22Rv1 (cell line): ENCODE data around the gene SIRPG.

ENCODE experiments used
- CTCF ChIP-seq: fragments of 450-650 bp; IDR thresholded peaks from 2 replicates; pipeline ENCODE4 v1.5.1; 2017; ENCODE audit warnings: mild to moderate bottlenecking
- ZFX ChIP-seq: fragments of 450-650 bp; IDR thresholded peaks from 2 replicates; pipeline ENCODE4 v1.6.1; 2017; ENCODE audit warnings: antibody characterized with exemption, borderline replicate concordance

DNA sequence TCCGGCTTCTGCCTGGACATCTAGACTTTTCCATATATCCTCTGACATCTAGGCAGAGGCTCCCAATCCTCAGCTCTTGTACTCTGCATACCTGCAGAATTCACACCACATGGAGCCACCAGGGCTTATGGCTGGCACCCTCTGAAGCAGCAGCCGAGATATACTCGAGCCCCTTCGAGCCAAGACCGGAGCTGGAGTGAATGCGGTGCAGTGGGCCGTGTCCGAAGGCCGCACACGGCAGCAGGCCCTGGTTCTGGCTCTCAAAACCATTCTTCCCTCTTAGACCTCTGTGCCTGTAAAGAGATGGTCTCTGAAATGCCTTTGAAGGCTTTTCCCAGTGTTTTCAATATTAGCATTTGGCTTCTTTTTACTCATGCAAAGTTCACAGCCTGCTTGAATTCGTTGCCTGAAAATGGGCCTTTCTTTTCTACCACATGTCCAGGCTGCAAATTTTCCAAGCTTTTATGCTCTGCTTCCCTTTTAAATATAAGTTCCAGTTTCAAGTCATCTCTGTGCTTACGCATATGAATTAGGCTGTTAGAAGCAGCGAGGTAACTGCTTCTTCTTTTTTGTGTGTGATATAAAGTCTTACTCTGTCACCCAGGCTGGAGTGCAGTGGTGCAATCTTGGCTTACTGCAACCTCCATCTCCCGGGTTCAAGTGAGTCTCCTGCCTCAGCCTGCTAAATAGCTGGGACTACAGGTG is 33.9 kb downstream of the SIRPG start:
- no peak for TF ChIP-seq CTCF
- TF ChIP-seq ZFX: no peak
